Raji (cell line): Measurements from ENCODE around the gene SHOC2.

ENCODE experiments used
- POLR2A ChIP-seq: IDR thresholded peaks from 2 replicates; pipeline ENCODE4 v1.6.1; 2011; ENCODE audit warnings: low read depth, low read length, control low read depth; ENCODE audit not compliant: insufficient read depth

Gene SHOC2

GRCh38 chr10:110919349-110919931 lies at the start of gene SHOC2:
TSS of gene SHOC2 (plus strand) at chr10:110919604. CDS start at chr10:110964359, 44,755 bp downstream.
- TF ChIP-seq POLR2A = peak; percentile 88

- no peak for TF ChIP-seq POLR2A
These were observed 48.5 kb upstream of the SHOC2 start for GRCh38 chr10:110870823-110871297.

- TF ChIP-seq POLR2A = peak; percentile 62
These were observed 47.9 kb upstream of the SHOC2 start, which contains the start of gene PDCD4 for GRCh38 chr10:110871298-110872084. TSS of gene PDCD4 (plus strand) at chr10:110871928. CDS start at chr10:110876028, 4,100 bp downstream.

GRCh38 chr10:110872145-110872983 lies 47.0 kb upstream of the SHOC2 start:
- TF ChIP-seq POLR2A = peak; percentile 35; the same call in 1 of the 2 replicates

- no peak for TF ChIP-seq POLR2A
These were observed 46.1 kb upstream of the SHOC2 start for GRCh38 chr10:110872984-110873923.

GRCh38 chr10:110873951-110874350 lies 45.5 kb upstream of the SHOC2 start:
- no peak for TF ChIP-seq POLR2A

- TF ChIP-seq POLR2A = no peak
These were observed 43.4 kb upstream of the SHOC2 start for GRCh38 chr10:110876000-110876399.

- TF ChIP-seq POLR2A = no peak
These were observed 42.6 kb upstream of the SHOC2 start for GRCh38 chr10:110876788-110877187.

- TF ChIP-seq POLR2A = no peak
These were observed 39.4 kb upstream of the SHOC2 start for GRCh38 chr10:110880012-110880411.

GRCh38 chr10:110881247-110881646 lies 38.2 kb upstream of the SHOC2 start:
- TF ChIP-seq POLR2A = no peak

- TF ChIP-seq POLR2A = no peak
These were observed 37.5 kb upstream of the SHOC2 start for GRCh38 chr10:110881905-110882304.

GRCh38 chr10:110883924-110884323 lies 35.5 kb upstream of the SHOC2 start:
- no peak for TF ChIP-seq POLR2A

GRCh38 chr10:110885932-110886674 lies 33.3 kb upstream of the SHOC2 start:
- TF ChIP-seq POLR2A = no peak

- TF ChIP-seq POLR2A = no peak
These were observed 31.8 kb upstream of the SHOC2 start for GRCh38 chr10:110887560-110887959.
